Suprapubic skin (tissue), 4 donors: Measurements from ENCODE around the gene MS4A10.

Experiments used
- EP300 ChIP-seq: sonication (generic); formaldehyde crosslinking; IDR thresholded peaks from one replicate; pipeline ENCODE4 v1.6.1; 2017; ENCODE audit warnings: antibody characterized with exemption
- POLR2A ChIP-seq, 2 donors: fragments of 450-650 bp; IDR thresholded peaks; one replicate each; pipeline ENCODE4 v1.6.1; 2017; ENCODE audit warnings: antibody characterized with exemption in 2 of 2, mild to moderate bottlenecking in 2 of 2, moderate library complexity in 2 of 2
- POLR2AphosphoS5 ChIP-seq, 3 donors: sonication (generic); formaldehyde crosslinking; IDR thresholded peaks; one replicate each; pipeline ENCODE4 v1.6.1; 2017; ENCODE audit warnings: antibody characterized with exemption in 3 of 3
- TF ChIP-seq, protein P1 (sequence below), 2 donors: fragments of 200-600 bp in 1 of 2; fragments of 450-650 bp in 1 of 2; sonication (generic) in 1 of 2; IDR thresholded peaks; one replicate each; pipeline ENCODE4 v1.5.1; 2016 to 2019; ENCODE audit warnings: antibody characterized with exemption in 2 of 2, mild to moderate bottlenecking in 1 of 2, moderate library complexity in 1 of 2

DNA sequence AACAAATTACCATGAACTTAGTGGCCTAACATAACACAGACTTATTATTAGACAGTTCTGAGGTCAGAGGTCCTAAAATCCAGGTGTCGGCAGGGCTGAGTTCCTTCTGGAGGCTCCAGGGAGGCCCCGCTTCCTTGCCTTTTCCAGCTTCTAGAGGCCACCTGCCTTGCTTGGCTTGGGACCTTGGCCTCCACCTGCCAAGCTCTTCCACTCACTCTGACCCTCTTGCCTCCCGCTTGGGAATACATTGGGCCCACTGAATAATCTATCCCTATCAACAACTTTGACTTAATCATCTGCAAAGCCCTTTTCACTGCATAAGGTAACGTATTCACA, 3.2 kb upstream of the MS4A10 start:
- TF ChIP-seq POLR2A (IDR thresholded peaks at IDR 0.05): no peak
- TF ChIP-seq, protein P1, sequence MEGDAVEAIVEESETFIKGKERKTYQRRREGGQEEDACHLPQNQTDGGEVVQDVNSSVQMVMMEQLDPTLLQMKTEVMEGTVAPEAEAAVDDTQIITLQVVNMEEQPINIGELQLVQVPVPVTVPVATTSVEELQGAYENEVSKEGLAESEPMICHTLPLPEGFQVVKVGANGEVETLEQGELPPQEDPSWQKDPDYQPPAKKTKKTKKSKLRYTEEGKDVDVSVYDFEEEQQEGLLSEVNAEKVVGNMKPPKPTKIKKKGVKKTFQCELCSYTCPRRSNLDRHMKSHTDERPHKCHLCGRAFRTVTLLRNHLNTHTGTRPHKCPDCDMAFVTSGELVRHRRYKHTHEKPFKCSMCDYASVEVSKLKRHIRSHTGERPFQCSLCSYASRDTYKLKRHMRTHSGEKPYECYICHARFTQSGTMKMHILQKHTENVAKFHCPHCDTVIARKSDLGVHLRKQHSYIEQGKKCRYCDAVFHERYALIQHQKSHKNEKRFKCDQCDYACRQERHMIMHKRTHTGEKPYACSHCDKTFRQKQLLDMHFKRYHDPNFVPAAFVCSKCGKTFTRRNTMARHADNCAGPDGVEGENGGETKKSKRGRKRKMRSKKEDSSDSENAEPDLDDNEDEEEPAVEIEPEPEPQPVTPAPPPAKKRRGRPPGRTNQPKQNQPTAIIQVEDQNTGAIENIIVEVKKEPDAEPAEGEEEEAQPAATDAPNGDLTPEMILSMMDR (IDR thresholded peaks at IDR 0.05): no peak
- TF ChIP-seq POLR2AphosphoS5 (IDR thresholded peaks at IDR 0.05): no peak
- TF ChIP-seq EP300: no peak
